NCI-H524 (cell line): ENCODE data around the gene SLC16A4.
A peak's percentile ranks its signal among the peaks of the same experiment; 100 is the strongest.

Experiments
- DNase-seq, 2 experiments: peaks; one replicate each; lab custom pipeline; 2025; lab: John Stamatoyannopoulos, UW

SLC16A4 gene

GRCh38 chr1:110356379-110356778, 34.4 kb downstream of the SLC16A4 start:
- no peak for DNase-seq

GRCh38 chr1:110355321-110355720, 35.5 kb downstream of the SLC16A4 start:
- no peak for DNase-seq

- no peak for DNase-seq
These were observed 40.5 kb downstream of the SLC16A4 start for GRCh38 chr1:110350360-110350759.

- no peak for DNase-seq
These were observed 42.1 kb downstream of the SLC16A4 start for GRCh38 chr1:110348771-110349170.

- DNase-seq: no peak
These were observed 42.8 kb downstream of the SLC16A4 start for GRCh38 chr1:110348050-110348449.

- no peak for DNase-seq
These were observed 43.5 kb downstream of the SLC16A4 start for GRCh38 chr1:110347182-110347893.

GRCh38 chr1:110346690-110347089, 44.1 kb downstream of the SLC16A4 start:
- DNase-seq: no peak

- DNase-seq: no peak
These were observed 45.3 kb downstream of the SLC16A4 start for GRCh38 chr1:110345480-110345879.

- DNase-seq: no peak
These were observed 46.7 kb downstream of the SLC16A4 start for GRCh38 chr1:110344152-110344551.

GRCh38 chr1:110343249-110343648, 47.6 kb downstream of the SLC16A4 start:
- DNase-seq: no peak

- no peak for DNase-seq
These were observed 48.9 kb downstream of the SLC16A4 start for GRCh38 chr1:110341872-110342331.

GRCh38 chr1:110341146-110341871, 49.5 kb downstream of the SLC16A4 start:
- DNase-seq: peak in 1 of 2 experiments; percentile 28

- DNase-seq: no peak
These were observed 50.7 kb downstream of the SLC16A4 start for GRCh38 chr1:110340207-110340468.

GRCh38 chr1:110339407-110340206, 51.2 kb downstream of the SLC16A4 start:
- peak in 1 of 2 experiments; percentile 41 for DNase-seq

GRCh38 chr1:110338886-110339406, 51.9 kb downstream of the SLC16A4 start, which contains the start of gene RBM15:
Gene RBM15 (plus strand): TSS chr1:110339377. CDS start chr1:110339406, 29 bp downstream.
- peak; percentile 100 for DNase-seq

- peak; percentile 90 to 95 for DNase-seq
These were observed 52.4 kb downstream of the SLC16A4 start for GRCh38 chr1:110338309-110338885.

- DNase-seq: peak in 1 of 2 experiments; percentile 61
These were observed 53.0 kb downstream of the SLC16A4 start for GRCh38 chr1:110337704-110338308.

- no peak for DNase-seq
These were observed 54.4 kb downstream of the SLC16A4 start for GRCh38 chr1:110336300-110337039.

GRCh38 chr1:110335265-110335664, 55.6 kb downstream of the SLC16A4 start:
- DNase-seq: no peak

GRCh38 chr1:110328700-110329099, 62.1 kb downstream of the SLC16A4 start:
- DNase-seq: no peak

- no peak for DNase-seq
These were observed 62.6 kb downstream of the SLC16A4 start for GRCh38 chr1:110328274-110328673.
